Measurements from ENCODE around the gene P2RY6. TPM values are rescaled to one million over a fixed set of nuclear protein-coding genes. Genes with fewer than 3 reads are reported as not detected.

P2RY6 gene
- total RNA-seq, 2 experiments from 2014 or later, result not detected

- Mint-ChIP-seq H3K27ac (no peak overlapping the region), H3K9me3 (no peaks in the 10 kb centered on the region), H3K4me1 (ENCODE audit: low read depth) (no peaks in the 10 kb centered on the region), H3K27me3 (peaks cover 2% of the 10 kb centered on the region), H3K4me3 (no peak overlapping the region), H3K36me3 (ENCODE audit: low read depth) (no peaks in the 10 kb centered on the region)
- no peak for ATAC-seq
- ChIA-PET POLR2A (no interaction called here), CTCF (interaction anchor here (0.9 to 2.6 kb wide), 10 partner anchors 8 to 81 kb away, joined by 3 to 7 read pairs (median 4); no protein-coding TSS in a partner anchor)
- DNase-seq, result no peak
- intact Hi-C loops (cut with micrococcal nuclease), result no loop called here
- TF ChIP-seq CTCF (IDR thresholded peaks at IDR 0.05), result no peak
Observed at GRCh38 chr11:73237471-73238290, 34.5 kb upstream of the P2RY6 start.

GRCh38 chr11:73239111-73239521, 33.0 kb upstream of the P2RY6 start:
- Mint-ChIP-seq H3K27me3 (peaks cover 2% of the 10 kb centered on the region), H3K4me3 (no peak overlapping the region), H3K9me3 (no peaks in the 10 kb centered on the region), H3K4me1 (ENCODE audit: low read depth) (no peaks in the 10 kb centered on the region), H3K36me3 (ENCODE audit: low read depth) (no peaks in the 10 kb centered on the region), H3K27ac (no peak overlapping the region)
- TF ChIP-seq CTCF (IDR thresholded peaks at IDR 0.05), result no peak
- CTCF ChIA-PET, result interaction anchor here (1.8 kb wide), 1 partner anchor 54 kb away, joined by 7 read pairs; no protein-coding TSS in a partner anchor
- DNase-seq (no peak), ATAC-seq (no peak)
- intact Hi-C loops (cut with micrococcal nuclease), result no loop called here
- POLR2A ChIA-PET, result no interaction called here

- Mint-ChIP-seq H3K27me3 (peaks cover 2% of the 10 kb centered on the region), H3K4me3 (no peak overlapping the region), H3K27ac (no peak overlapping the region), H3K4me1 (ENCODE audit: low read depth) (no peaks in the 10 kb centered on the region), H3K36me3 (ENCODE audit: low read depth) (no peaks in the 10 kb centered on the region), H3K9me3 (no peaks in the 10 kb centered on the region)
- no peak for DNase-seq
- POLR2A ChIA-PET, result interaction anchor here (0.6 kb wide), 1 partner anchor 60 kb away, joined by 3 read pairs; no protein-coding TSS in a partner anchor
- CTCF ChIA-PET, result interaction anchor here (1.8 kb wide), 1 partner anchor 54 kb away, joined by 7 read pairs; no protein-coding TSS in a partner anchor
- no peak for ATAC-seq
- no peak for TF ChIP-seq CTCF (IDR thresholded peaks at IDR 0.05)
- intact Hi-C loops (cut with micrococcal nuclease), result no loop called here
Observed at GRCh38 chr11:73239571-73240189, 32.5 kb upstream of the P2RY6 start.

GRCh38 chr11:73240190-73240781, 31.9 kb upstream of the P2RY6 start:
- Mint-ChIP-seq H3K9me3 (no peaks in the 10 kb centered on the region), H3K4me3 (no peak overlapping the region), H3K4me1 (ENCODE audit: low read depth) (no peaks in the 10 kb centered on the region), H3K36me3 (ENCODE audit: low read depth) (no peaks in the 10 kb centered on the region), H3K27me3 (peaks cover 2% of the 10 kb centered on the region), H3K27ac (no peak overlapping the region)
- ChIA-PET CTCF (interaction anchor here (1.8 kb wide), 1 partner anchor 55 kb away, joined by 7 read pairs; no protein-coding TSS in a partner anchor), POLR2A (interaction anchor here (0.6 kb wide), 1 partner anchor 60 kb away, joined by 3 read pairs; no protein-coding TSS in a partner anchor)
- TF ChIP-seq CTCF (IDR thresholded peaks at IDR 0.05), result no peak
- ATAC-seq (no peak), DNase-seq (no peak)
- intact Hi-C loops (cut with micrococcal nuclease), result no loop called here
